Mucosa of descending colon (tissue), 3 donors: ENCODE measurements around the gene RRP12. TPM values are rescaled to one million over a fixed set of nuclear protein-coding genes. Genes with fewer than 3 reads are reported as not detected.

ENCODE experiments used
- ATAC-seq: fragments of 200-7000 bp; cut with Tn5 transposase; one replicate; pipeline ENCODE4 v1.9.1; 2020; ENCODE audit warnings: mild to moderate bottlenecking, moderate library complexity
- DNase-seq, 3 donors: peaks; one replicate each; pipeline ENCODE4 v3.0.0-alpha.2; 2020
- H3K36me3 ChIP-seq: fragments of 200-600 bp; one replicate; pipeline ENCODE4 v1.8.0; 2021; ENCODE audit warnings: low read depth, mild to moderate bottlenecking
- H3K4me1 ChIP-seq: fragments of 200-600 bp; one replicate; pipeline ENCODE4 v1.8.0; 2021; ENCODE audit warnings: low read depth, mild to moderate bottlenecking
- H3K4me3 ChIP-seq: fragments of 200-600 bp; one replicate; pipeline ENCODE4 v1.8.0; 2021; ENCODE audit warnings: mild to moderate bottlenecking
- H3K9me3 ChIP-seq: fragments of 200-600 bp; one replicate; pipeline ENCODE4 v1.8.0; 2021; ENCODE audit warnings: mild to moderate bottlenecking
- CTCF ChIP-seq: fragments of 200-600 bp; IDR thresholded peaks from one replicate; pipeline ENCODE4 v1.8.0; 2022; ENCODE audit warnings: antibody characterized with exemption, mild to moderate bottlenecking
- intact Hi-C, 2 donors: fragments of 100-400 bp; cut with DNase I in 1 of 2; cut with micrococcal nuclease in 1 of 2; formaldehyde crosslinking; loops; one replicate each; pipeline versions ENCODE4 v1.11.0 to v1.11.1; 2022; cut with DNase I, micrococcal nuclease
- total RNA-seq, 3 donors: library from RNA; stranded (reverse); fragmentation: NEBNext Ultra II Directional in 2 of 3; extraction: Animal tissue kit (Norgen Biotek cat#: 25700) in 2 of 3; gene quantifications; one replicate each; pipeline versions ENCODE4 v1.2.1 to v1.2.4, GENCODE V29; 2021 to 2023
- donor health status: DM: no; HTN: no; CAD: no; lungs with moderate emphysema.
- donor health status: DM: no; HTN: no; CAD: no.
- donor health status: DM: no; HTN: yes; CAD: no.

RRP12 gene
- total RNA-seq, 3 donors from 2014 or later, result 14.6 to 19.4 (median 16.9) TPM

- ATAC-seq, result peak; percentile 89
These were observed 20.6 kb downstream of the RRP12 start for GRCh38 chr10:97380516-97380915.

GRCh38 chr10:97378933-97379921, 21.9 kb downstream of the RRP12 start:
- H3K36me3 ChIP-seq, result no peaks in the 10 kb centered on the region
- intact Hi-C loops, result no loop called here
- H3K4me3 ChIP-seq, result no peak overlapping the region
- DNase-seq (no peak), ATAC-seq (no peak)
- no peak for TF ChIP-seq CTCF
- no peaks in the 10 kb centered on the region for H3K4me1 ChIP-seq
- H3K9me3 ChIP-seq, result no peaks in the 10 kb centered on the region

More at GRCh38 chr10:97380516-97380915, 20.6 kb downstream of the RRP12 start:
- TF ChIP-seq CTCF, result no peak
- intact Hi-C loops, result no loop called here
- no peaks in the 10 kb centered on the region for H3K36me3 ChIP-seq
- no peaks in the 10 kb centered on the region for H3K9me3 ChIP-seq
- no peak overlapping the region for H3K4me3 ChIP-seq
- peak in 2 of 3 donors; percentile 31 to 39 for DNase-seq
- no peaks in the 10 kb centered on the region for H3K4me1 ChIP-seq

- ATAC-seq, result no peak
- no peaks in the 10 kb centered on the region for H3K9me3 ChIP-seq
- no peak overlapping the region for H3K4me3 ChIP-seq
- H3K4me1 ChIP-seq, result no peaks in the 10 kb centered on the region
- TF ChIP-seq CTCF, result no peak
- no peak for DNase-seq
- no peaks in the 10 kb centered on the region for H3K36me3 ChIP-seq
- intact Hi-C loops, result no loop called here
These were observed 24.7 kb downstream of the RRP12 start for GRCh38 chr10:97376413-97376812.

GRCh38 chr10:97373456-97373855, 27.7 kb downstream of the RRP12 start:
- TF ChIP-seq CTCF, result no peak
- Histone ChIP-seq H3K36me3 (no peaks in the 10 kb centered on the region), H3K9me3 (no peaks in the 10 kb centered on the region), H3K4me3 (no peak overlapping the region), H3K4me1 (no peaks in the 10 kb centered on the region)
- intact Hi-C loops, result no loop called here
- DNase-seq (no peak), ATAC-seq (no peak)

GRCh38 chr10:97372233-97372875, 28.8 kb downstream of the RRP12 start:
- DNase-seq (no peak), ATAC-seq (no peak)
- no peaks in the 10 kb centered on the region for H3K9me3 ChIP-seq
- no peak overlapping the region for H3K4me3 ChIP-seq
- intact Hi-C loops, result no loop called here
- no peaks in the 10 kb centered on the region for H3K4me1 ChIP-seq
- TF ChIP-seq CTCF, result no peak
- H3K36me3 ChIP-seq, result no peaks in the 10 kb centered on the region
